NCI-H748 (cell line): Measurements from ENCODE around the gene PMAIP1.
A peak's percentile ranks its signal among the peaks of the same experiment; 100 is the strongest.

Experiments
- DNase-seq: peaks from one replicate; lab custom pipeline; 2025; ENCODE audit not compliant: unreplicated experiment; lab: John Stamatoyannopoulos, UW

Gene PMAIP1

DNA sequence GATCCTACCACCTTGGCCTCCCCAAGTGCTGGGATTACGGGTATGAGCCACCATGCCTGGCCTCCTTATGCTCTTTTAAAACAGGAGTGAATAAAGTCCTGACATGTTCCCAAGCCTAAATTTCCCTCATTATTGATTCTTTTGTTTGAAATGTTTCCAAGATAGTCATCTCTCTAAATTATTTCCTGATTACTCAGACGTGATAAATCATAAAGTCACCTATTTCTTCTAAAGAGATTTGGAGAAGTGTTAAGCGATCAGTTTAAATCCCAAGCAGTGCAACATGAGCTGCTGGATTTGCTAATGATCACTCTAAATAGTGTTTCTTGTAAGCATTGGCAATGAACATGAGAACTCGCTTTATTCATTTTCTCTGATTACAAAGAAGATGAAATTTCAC lies 51.8 kb downstream of the PMAIP1 start:
- DNase-seq: no peak

DNA sequence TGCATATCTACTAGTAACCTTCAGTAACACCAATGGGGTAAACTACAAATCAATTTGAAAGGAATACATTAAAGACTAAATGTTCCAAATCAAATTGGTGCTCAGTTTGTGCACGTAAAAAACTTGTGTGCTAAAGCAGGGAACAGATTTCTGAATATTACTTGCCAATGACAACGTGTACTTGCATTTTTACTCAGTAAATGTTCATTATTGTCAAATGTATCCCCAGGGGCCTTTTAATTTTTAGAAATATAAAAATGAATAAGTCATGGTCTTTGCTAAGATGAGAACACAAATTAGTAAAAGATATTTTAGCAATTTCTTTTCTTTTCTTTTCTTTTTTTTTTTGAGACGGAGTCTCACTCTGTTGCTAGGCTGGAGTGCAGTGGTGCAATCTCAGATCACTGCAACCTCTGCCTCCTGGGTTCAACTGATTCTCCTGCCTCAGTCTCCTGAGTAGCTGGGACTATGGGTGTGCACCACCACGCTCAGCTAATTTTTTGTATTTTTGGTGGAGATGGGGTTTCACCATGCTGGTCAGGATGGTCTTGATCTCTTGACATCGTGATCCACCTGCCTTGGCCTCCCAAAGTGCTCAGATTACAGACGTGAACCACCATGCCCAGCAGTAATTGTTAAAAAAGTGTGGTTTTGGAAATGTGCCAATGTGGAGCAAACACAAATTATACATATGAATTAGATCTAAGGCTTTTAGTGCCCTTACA lies 52.6 kb downstream of the PMAIP1 start:
- peak; percentile 81 for DNase-seq
